Measurements from ENCODE around the gene FMR1. TPM values are rescaled to one million over a fixed set of nuclear protein-coding genes. Genes with fewer than 3 reads are reported as not detected.

Gene FMR1
- total RNA-seq, 2 donors from 2014 or later = 22.0 to 34.6 TPM

- Histone ChIP-seq H3K27me3 (replicated peaks; ENCODE audit: insufficient read depth) (no peaks in the 10 kb centered on the region), H3K9me3 (no peaks in the 10 kb centered on the region), H3K27ac (no peak overlapping the region), H3K4me1 (replicated peaks) (no peaks in the 10 kb centered on the region), H3K36me3 (no peaks in the 10 kb centered on the region), H3K4me3 (no peak overlapping the region)
- no peak for DNase-seq (ENCODE audit: low spot score)
- TF ChIP-seq POLR2AphosphoS5 (IDR thresholded peaks at IDR 0.05) (no peak), CTCF (IDR thresholded peaks at IDR 0.05) (no peak)
- intact Hi-C loops (cut with DNase I) = no loop called here
- 16% methylated on average over 1 of the region's 1 CpG for WGBS
Observed at GRCh38 chrX:147962476-147962875, 50.8 kb downstream of the FMR1 start.

GRCh38 chrX:147978931-147979330 lies 67.2 kb downstream of the FMR1 start:
- Histone ChIP-seq H3K27ac (no peak overlapping the region), H3K9me3 (no peaks in the 10 kb centered on the region), H3K4me3 (no peak overlapping the region), H3K36me3 (no peaks in the 10 kb centered on the region), H3K27me3 (replicated peaks; ENCODE audit: insufficient read depth) (no peaks in the 10 kb centered on the region), H3K4me1 (replicated peaks) (no peaks in the 10 kb centered on the region)
- WGBS = 67% methylated on average over 4 of the region's 6 CpGs
- no peak for TF ChIP-seq CTCF (IDR thresholded peaks at IDR 0.05)
- no peak for TF ChIP-seq POLR2A (IDR thresholded peaks at IDR 0.05)
- no peak for TF ChIP-seq POLR2AphosphoS5 (IDR thresholded peaks at IDR 0.05)
- intact Hi-C loops (cut with DNase I) = no loop called here
- no peak for DNase-seq (ENCODE audit: low spot score)

DNA sequence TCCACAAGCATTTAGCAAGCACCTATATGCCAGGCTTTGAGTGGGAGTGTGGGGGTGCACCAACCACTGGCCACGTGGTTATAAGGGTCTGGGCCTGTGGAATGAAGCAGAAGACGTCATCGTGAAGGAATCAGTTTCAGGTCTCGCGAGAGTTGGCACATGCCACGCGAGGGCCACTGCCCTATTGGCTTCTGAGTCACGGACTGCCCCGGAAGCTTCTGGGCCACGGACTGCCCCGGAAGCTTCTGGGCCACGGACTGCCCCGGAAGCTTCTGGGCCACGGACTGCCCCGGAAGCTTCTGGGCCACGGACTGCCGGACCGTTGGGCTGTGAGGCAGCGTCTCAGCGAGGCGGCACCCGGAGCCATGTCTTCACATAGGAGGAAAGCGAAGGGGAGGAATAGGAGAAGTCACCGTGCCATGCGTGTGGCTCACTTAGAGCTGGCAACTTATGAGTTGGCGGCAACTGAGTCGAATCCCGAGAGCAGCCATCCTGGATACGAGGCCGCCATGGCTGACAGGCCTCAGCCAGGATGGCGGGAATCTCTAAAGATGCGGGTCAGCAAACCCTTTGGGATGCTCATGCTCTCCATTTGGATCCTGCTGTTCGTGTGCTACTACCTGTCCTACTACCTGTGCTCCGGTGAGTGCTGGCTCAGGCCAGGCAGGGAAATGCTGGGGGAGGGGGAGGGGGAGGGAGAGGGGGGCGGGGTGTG lies 69.5 kb downstream of the FMR1 start, which contains the start of gene FMR1NB:
FMR1NB (plus strand) TSS at position 300 of the 715 bp plus-strand sequence; CDS start at position 366, 66 bp downstream.
- Histone ChIP-seq H3K27me3 (replicated peaks; ENCODE audit: insufficient read depth) (no peaks in the 10 kb centered on the region), H3K4me3 (no peak within 1 kb of the TSS), H3K27ac (no peak within 1 kb of the TSS), H3K4me1 (replicated peaks) (no peaks in the 10 kb centered on the region), H3K9me3 (no peaks in the 10 kb centered on the region), H3K36me3 (no peaks in the 10 kb centered on the region)
- DNase-seq (ENCODE audit: low spot score) = no peak
- intact Hi-C loops (cut with DNase I) = no loop called here
- no peak for TF ChIP-seq POLR2A (IDR thresholded peaks at IDR 0.05)
- no peak for TF ChIP-seq POLR2AphosphoS5 (IDR thresholded peaks at IDR 0.05)
- TF ChIP-seq CTCF (IDR thresholded peaks at IDR 0.05) = no peak
- 95% methylated on average over 26 of the region's 35 CpGs for WGBS

Small RNAs within 50 kb of the gene (small RNA-seq; reads per million reads assigned to genes)
- 0 reads per million in 2 donors for gene RF02118

Other genes with a start within 250 kb of the FMR1 start
- 10 to 100 TPM in 1 of 2 donors, not detected in 1; 15.3 TPM for gene FMR1NB, start 69.4 kb downstream of the FMR1 start, total RNA-seq